Stimulated activated CD8-positive, alpha-beta memory T cell treated with anti-CD3 and anti-CD28 coated beads, Interleukin-15, amount 100 ng/mL, for 1 hour (primary cell): ENCODE results near the gene LIF.
A peak's percentile ranks its signal among the peaks of the same experiment; 100 is the strongest.

Source experiments
- DNase-seq: peaks from one replicate; pipeline ENCODE4 v3.0.0-alpha.2; 2020; ENCODE audit warnings: low read depth

The LIF gene

DNA sequence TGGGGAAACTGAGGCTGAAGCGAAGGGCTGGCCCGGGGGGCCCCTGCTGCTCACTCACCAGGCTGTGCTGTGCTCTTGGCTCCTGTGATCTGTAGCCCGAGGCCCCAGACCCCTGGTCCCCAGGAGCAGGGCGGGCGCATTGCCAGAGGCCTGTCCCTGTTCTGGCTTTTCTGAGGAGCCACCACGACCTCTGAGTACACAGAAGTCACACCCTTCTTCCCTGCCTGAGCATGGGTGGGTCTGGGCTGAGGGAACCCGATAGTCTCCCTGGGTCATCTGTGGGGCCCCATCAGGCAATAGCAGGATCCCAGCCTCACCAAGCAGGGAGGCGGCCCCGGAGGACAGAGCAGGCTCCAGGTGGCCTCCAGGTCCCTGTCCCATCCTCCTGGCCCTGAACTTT is 37.6 kb upstream of the LIF start:
- no peak for DNase-seq

DNA sequence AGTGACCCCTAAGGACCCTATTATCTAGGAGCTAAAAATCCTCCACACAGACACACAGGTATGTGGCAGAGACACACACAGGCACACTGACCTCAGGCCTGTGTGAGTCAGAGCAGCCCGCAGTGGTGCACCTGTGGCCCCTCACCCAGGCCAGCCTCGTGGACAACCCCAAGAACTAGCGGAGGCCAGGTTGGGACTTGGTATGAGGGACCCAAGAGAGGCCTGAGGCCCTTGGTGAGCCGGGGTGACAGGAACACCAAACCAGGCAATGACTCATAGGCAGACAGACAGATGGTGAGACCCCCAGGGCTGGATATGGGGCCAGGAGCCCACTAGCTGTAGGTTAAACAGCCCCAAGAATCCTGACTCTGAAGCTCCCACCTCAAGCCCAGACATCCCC is 36.8 kb upstream of the LIF start:
- no peak for DNase-seq

DNA sequence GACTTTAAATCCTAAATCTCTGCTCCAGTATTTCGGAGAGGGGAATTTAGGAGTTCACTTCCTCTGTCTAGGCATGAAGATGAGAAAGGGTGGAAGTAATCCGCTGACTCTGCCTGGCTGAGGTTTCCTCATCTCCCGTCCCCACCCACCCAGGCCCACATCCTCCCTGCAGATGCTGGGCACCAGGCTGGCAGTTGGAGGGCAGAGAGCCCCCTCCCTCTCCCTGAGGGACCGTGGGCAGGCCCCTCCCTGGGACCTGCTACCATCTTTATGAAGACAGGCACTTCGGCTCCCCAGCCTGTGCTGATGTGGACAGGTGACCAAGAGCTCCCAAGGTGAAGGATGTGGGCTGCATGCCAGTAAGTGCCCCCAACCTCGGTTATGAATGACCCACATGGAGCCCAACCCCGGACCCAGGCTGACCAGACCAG is 36.1 kb upstream of the LIF start:
- DNase-seq: no peak

DNA sequence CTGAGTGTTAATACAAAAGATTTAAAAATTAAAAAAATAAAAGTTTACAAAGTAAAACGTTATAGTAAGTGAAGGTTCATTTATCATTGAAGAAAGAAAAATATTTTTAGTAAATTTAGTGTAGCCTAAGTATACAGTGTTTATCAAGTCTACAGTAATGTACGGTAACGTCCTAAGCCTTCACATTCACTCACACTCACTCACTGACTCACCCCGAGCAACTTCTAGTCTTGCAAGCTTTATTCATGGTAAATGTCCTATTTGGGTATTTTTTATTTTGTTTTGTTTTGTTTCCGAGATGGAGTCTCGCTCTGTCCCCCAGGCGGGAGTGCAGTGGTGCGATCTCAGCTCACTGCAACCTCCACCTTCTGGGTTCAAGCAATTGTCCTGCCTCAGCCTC is 33.9 kb upstream of the LIF start:
- no peak for DNase-seq

DNA sequence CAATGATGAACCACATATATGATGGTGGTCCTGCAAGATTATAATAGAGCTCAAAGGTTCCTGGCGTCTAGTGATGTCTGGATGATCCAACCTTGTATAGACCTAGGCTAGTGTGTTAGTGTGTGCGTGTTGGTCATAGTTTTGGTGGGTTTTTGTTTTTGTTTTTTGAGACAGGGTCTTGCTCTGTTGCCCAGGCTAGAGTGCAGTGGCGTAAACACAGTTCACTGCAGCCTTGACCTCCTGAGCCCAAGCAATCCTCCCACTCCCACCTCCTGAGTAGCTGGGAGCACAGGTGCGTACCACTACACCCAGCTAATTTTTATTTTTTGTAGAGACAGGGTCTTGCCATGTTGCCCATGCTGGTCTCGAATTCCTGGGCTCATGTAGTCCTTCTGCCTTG is 33.4 kb upstream of the LIF start:
- no peak for DNase-seq

DNA sequence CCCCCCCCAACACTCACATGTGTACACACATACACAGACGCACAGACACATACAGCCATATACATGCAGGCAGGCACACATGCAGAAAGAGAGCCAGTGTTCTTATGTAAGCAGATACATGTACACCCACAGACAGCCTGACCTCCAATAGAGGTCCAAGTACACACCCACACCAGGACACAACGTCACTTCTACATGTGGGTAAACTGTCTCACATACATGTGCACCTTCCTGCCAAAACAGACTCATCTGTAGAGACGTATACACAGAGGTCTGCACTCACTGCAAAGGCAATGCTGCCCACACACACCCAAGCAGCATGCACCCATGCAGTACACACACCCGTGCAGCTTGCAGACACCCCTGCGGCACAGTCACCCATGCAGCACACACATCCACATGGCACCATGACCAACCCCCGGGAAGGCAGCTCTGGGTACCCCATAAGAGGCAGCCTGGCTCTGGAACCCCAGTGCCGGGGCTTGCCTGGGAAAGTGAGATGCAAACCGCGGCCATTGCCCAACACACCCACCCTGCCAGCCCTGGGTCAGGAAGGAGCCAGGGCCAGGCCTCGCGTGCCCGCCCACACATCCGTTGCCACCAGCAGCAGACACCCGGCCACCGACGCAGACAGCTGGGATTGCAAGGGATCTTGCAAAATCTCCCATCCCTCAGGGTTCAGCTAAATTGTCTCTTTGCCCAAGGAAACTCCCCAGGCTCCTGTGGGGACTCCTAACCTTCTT is 32.7 kb upstream of the LIF start:
- DNase-seq: no peak

DNA sequence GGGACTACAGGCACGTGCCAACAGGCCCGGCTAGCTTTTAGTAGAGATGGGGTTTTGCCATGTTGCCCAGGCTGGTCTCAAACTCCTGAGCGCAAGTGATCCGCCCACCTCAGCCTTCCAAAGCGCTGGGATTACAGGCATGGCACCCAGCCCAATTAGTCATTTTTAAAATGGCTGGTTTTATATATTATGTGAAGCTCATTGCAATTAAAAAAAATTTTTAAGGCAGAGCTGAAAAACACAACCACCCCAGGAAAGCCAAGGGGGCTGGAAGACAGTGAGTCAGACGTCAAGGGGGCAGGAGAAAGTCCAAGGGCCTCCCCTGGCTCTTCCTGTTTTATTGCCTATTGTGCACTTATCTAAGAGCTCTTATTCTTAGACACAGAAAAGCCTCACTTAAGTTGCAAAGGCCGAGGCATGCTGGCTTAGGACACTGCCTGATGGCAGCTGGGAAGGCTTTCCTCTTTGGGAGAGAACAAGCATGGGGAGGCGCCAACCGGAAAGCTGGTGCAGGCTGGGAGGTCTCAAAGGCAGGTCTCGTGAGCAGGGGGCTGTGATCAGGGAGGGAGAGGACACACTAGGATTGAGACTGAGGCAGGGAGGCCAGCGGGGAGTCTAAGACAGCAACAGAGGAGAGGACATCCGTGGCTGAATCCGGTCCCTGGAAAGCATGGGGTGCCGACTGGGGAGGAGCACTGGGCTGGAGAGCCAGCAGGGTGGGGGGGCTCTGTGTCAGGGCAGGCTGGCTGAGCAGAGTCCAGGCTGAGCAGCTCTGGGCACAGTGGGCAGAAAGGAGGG is 31.2 kb upstream of the LIF start:
- no peak for DNase-seq

DNA sequence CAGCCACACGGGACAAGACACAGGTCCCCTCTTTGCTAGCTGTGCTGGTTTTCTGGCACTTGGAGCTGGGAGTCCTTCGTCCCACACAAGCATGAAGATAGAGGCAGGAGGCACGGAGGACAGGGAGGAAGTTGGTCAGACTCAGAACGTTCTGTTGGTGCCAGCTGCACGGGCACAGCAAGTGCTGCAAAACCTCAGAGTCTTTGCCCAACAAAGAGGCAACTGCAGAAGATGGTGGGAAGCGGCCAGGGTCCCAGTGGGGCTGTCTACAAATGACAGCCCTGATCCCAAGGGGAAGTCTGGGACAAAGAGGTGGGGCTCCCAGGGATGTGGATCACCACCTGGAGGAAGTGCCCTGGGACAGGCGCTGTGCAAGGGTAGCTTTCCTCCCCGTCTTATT is 29.5 kb upstream of the LIF start:
- no peak for DNase-seq

DNA sequence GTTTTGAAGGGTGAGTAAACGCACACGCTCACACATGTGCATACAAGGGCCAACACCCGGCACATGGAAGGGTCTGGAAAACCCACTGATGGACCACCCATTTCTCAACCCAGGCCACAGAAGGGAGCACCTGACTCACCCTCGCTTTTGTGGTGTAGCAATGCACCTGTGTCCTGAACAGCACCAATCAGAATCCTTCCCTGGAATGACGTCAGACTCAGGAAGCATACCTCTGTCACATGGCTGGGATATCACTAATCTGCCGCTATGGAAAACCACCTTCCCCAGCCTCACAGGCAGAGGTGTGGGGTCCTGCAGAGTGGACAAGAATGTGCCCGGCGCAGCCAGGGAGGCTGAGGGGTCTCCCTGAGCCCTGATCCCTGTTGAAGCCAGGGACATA is 29.1 kb upstream of the LIF start:
- DNase-seq: no peak

DNA sequence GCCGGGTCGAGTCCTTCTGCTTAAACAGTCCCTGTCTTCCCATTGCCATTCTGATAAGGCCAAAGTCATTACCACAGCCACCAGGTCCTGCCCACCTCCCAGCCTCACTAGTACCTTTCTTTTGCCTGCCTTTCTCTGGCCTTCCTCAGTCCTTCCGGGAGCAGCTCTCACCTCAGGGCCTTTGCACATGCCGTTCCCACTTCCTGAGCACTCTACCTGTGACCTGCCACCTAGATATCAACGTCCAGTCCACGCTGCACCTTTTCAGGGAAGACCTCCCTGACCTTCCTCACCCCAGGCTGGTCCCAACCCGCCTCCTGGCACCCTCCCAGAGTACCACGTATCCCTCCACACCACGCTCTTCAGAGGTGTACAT is 27.9 kb upstream of the LIF start:
- DNase-seq: no peak

DNA sequence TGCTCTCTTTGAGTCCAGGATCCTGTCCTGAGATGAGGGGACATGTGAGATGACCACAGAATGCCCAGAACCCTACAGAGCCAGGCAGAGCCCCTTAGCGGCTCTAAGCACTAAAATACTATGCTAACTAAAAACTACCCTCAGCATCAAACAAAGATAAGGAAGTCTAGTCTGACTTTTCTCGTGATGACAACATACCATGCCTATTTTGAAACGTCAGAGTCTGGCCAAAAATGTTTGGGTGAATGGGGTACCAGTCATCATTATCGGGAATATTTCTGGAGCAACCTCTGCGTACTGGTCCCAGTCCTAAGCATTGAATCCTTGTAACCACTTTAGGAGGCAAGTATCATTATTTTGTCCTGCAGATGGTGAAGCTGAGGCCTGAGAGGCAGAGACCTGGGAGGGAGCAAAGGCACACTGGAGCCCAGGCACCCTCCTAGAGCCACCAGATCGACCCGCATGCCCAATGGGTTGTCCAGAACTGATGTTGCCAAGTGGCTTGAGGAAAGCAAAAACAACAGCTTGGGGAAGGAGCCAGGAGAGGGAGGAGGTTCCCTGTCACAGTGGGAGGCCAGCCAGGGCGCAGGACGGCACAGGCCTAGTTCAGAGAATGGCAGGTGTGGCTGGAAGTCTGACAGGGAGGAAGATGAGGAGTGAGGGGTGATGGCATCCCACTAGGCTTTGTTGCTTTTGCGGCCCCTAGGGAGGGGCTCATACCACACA is 27.3 kb upstream of the LIF start:
- no peak for DNase-seq

DNA sequence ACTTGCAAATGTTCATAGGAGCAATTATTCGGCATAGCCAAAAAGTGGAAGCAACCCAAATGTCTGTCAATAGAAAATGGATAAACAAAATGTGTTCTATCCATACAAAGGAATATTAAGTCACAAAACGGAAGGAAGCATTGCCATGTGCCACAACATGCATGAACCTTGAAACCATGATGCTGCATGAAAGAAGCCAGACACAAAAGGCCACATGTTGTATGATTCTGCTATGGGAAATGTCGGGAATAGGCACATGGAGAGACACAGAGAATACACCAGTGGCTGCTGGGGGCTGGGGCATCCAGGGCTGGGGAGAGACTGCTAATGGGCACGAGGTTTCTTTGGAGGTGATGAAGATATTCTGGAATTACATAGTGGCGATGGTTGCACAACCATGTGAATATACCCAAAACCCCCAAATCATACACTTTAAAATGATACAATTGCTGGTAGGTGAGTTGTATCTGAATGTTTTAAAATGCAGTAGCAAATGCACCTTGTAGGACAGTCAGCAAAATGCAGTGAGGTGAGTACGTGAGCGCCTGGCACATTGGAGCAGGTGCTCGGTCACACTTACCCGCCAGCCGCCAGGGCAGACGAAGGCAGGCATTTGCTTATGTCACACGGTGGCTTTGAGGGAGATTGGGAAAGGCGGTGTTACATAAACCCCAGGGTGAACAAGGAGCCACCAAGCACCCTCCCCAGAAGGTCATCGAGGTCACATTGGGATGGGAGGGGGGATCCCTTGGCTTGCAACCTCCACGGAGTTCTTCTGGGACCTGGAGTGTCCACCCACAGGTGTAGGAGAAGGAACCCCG is 26.4 kb upstream of the LIF start:
- DNase-seq: no peak

DNA sequence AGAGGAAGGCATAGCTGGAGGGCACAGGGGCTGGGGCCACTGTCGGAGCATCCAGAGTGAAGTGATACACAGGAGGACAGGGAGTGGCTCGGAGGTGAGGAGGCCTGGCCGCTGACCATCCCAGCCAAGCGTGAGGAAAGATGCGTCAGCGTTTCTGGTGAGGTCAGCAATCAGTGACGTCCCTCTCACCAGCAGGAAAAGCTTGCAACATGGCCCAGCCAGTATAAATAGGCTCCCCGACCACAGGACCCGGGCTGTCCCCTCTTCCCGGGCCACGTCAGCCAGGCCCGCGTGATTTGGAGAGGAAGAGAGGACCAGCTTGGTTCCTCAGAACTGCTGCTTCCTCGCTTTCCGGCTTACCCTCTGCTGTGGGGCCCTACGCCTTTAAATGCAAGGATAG is 24.3 kb upstream of the LIF start:
- DNase-seq: no peak

DNA sequence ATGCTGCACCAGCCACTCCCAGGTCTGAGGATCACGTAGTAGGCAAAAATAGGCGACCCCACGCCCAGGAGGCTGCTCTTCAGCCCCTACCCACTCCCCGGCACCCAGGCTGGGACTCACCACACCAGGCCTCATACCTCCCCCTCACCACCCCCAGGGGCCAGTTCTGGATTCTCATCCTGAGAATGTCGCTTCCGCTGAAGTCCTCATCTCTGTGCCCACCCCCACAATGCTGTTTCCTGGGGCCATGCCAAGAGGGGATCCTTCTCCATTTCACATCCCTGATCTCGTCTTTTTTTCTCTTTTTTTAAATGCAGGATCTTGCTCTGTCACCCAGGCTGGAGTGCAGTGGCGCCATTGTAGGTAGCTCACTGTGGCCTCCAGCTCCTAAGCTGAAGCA is 21.8 kb upstream of the LIF start:
- no peak for DNase-seq

DNA sequence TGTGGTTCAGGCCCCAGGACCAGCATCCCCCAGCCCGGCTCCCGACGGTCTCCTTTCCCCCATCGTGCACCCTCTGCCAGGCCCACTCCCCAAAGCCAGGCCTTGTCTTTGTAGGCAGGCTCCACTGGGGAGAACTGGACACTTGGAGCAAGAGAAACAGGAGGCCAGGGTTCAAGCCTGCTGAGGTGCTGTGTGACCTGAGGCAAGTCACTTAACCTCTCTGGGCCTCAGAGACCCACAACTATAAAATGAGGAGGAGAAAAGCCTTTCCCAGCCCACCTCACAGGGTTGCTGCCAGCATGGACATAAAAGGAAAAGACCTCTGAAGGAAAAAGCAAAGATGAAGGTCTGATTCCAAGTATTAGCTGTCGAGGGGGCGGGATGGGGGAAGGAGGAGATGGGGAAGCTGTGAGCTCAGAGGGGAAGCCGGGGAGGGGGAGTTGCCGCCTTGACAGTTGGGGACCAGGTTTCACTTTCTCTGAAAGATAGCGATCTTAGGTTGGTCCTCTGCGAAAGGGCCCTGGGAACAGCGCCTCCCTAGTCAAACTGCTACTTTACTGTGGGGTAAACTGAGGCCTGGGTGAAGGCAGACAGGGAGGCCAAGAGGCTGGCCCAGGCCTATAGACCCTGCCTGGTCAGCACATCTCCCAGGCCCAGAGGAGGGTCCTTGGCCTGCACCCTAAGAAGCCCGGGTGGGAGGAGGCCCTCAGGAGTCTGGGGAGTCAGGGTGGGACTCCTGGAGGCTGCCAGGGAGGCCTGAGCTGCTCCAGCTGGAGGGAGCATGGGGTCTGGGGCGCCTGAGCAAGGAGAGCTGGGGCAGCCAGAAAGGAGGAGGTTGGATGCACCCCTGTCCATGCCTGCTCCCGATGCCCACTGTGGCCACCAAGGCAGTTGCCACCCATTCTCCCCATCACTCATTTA is 21.1 kb upstream of the LIF start:
- DNase-seq: peak; percentile 36

DNA sequence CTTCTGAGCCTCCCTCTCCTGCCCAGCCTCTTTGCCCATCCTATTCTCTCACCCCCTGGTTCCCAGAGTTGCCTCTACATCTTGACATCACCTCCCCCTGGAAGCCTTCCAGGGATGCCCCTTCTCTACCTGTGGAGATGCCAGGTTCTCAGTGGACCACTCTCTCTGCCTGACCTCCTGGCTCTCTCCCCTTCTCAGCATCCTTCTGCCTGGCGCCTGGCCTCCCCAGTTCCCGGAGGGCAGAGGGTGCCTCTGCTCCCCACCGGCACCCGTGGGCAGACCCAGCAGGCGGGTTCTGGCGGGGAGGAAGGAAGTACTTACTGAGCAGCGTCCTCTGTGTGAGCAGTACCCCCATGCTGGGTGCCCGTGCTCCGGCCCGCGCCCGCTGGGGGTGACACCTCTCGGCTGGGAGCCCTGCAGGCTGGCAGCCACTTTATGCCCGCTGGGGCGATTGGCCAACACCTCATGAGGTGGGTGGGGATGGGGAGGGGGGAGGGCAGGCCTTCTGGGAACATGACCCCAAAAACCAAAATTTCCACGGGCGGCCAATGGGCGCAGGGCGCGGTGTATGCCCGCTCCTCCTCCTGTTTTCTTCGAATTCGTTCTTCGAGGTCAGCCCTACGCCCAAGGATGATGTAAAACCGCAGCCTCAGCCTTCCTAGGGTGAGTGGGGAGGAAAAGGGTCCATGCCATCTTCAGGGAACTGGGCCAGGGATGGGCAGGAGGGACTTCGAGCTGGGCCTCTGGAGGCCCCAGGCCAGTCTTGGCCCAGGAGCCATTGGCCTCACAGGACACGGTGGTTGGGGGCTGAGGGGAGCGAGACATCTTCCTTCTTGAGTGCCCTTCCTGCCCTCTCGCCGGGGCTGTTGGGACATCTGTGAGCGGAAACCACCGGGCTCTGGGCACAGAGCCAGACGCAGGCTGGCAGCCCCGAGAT is 20.2 kb upstream of the LIF start, which contains the start of gene OSM:
OSM (minus strand) TSS at position 407 of the 937 bp plus-strand sequence; CDS start at position 355, 52 bp downstream.
- peak; percentile 41 for DNase-seq

DNA sequence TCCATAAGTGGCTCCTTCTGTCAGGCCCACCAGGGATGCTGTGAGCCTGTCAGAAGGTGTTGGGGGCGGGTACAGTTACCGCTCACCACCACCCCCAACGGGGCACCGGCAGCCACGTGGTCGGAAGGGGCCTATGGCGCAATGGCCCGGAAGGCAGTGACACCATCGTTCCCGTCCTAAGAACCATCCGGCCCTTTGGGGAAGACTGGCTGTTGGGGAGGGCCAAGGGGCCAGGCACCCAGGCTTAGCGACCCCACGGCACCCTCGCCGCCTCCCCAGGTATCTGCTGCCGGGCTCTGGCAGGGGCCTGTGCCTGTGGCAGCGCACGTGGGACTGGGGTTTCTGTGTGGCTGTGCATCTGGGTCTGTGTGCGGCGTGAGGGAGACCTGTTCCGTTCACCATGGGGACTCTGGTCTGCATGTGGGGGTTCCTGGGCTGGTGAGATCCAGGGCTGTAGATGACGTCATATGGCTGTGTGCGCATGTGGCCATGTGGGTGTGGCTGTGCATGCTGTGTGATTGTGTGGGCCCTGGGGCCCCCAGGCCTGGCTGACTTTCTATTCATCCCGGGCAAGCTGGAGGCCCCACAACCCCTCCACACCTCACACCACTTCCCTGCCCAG is 19.4 kb upstream of the LIF start:
- DNase-seq: peak; percentile 65

DNA sequence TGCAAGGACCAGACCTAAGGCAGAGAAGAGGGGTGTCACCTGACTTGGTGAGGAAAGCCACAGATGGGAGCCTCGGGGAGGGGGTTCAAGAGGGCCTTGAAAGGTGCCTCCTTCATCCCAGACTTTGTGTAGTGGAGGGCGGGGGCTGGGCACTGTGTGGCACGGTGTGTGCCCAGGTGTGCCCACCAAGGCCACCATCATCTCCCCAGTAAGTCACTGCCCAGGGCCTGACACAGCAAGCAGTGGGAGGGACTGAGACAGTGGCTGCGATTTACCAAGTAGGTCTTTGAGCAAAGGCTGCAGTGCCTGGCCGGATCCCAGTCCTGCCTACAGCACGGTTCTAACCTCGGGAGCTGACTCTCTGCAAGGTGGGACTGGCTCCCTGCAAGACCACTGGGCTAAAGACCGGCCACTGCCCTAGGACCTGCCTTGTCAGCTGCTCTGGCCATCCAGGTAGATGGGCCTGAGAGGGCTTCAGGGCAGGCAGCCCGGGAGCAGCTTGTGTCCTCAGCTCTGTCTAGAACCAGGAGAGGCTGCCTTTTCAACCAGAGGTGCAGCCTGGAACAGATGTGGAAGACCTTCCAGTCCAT is 18.7 kb upstream of the LIF start:
- DNase-seq: no peak

DNA sequence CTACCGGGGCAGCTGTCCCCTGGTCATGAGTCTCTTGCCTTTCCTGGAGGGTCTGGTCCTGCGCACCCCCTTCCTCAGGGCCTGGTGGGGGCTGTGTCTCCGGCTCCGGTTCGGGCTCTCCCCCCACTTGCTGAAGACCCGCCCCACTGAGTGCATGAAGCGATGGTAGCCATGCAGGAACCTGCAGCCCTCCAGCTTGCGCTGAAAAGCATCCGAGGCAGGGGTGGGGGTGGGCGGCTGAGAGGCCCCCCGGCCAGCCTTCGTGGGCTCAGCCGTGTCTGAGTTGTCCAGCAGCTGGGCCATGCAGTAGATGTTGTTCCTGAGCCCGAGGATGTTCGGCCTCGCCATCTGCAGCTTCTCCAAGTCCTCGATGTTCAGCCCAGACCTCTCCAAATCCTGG is 17.3 kb upstream of the LIF start:
- DNase-seq: no peak
